Vagina (tissue), 2 donors: ENCODE results near the gene NOXA1. TPM values are rescaled to one million over a fixed set of nuclear protein-coding genes. Genes with fewer than 3 reads are reported as not detected.
A peak's percentile ranks its signal among the peaks of the same experiment; 100 is the strongest.

Experiments
- DNase-seq, 2 donors: peaks; one replicate each; pipeline ENCODE4 v3.0.0-alpha.2; 2017; ENCODE audit errors: extremely low spot score in 2 of 2
- H3K27ac ChIP-seq: fragments of 200-600 bp; sonication (generic); one replicate; pipeline ENCODE4 v1.5.1; 2019
- H3K27me3 ChIP-seq: fragments of 200-600 bp; sonication (generic); one replicate; pipeline ENCODE4 v1.5.1; 2019
- H3K36me3 ChIP-seq, 2 donors: fragments of 200-600 bp; sonication (generic); one replicate each; pipeline ENCODE4 v1.5.1; 2017 to 2019
- H3K4me1 ChIP-seq: fragments of 200-600 bp; sonication (generic); one replicate; pipeline ENCODE4 v1.5.1; 2019
- H3K4me3 ChIP-seq, 2 donors: fragments of 200-600 bp; sonication (generic); 1 replicate in 1 of 2; 2 replicates in 1 of 2; pipeline ENCODE4 v1.5.1; 2016 to 2019
- H3K9me3 ChIP-seq: fragments of 200-600 bp; sonication (generic); one replicate; pipeline ENCODE4 v1.5.1; 2019
- POLR2A ChIP-seq, 2 donors: fragments of 450-650 bp; IDR thresholded peaks; one replicate each; pipeline ENCODE4 v1.6.1; 2017; ENCODE audit warnings: antibody characterized with exemption in 2 of 2, mild to moderate bottlenecking in 2 of 2, moderate library complexity in 2 of 2
- POLR2AphosphoS5 ChIP-seq, 2 donors: sonication (generic); formaldehyde crosslinking; IDR thresholded peaks; one replicate each; pipeline ENCODE4 v1.9.0; 2017; ENCODE audit warnings: antibody characterized with exemption in 2 of 2, mild to moderate bottlenecking in 2 of 2, low read depth in 1 of 2; ENCODE audit not compliant: insufficient read depth in 1 of 2
- intact Hi-C: fragments of 100-400 bp; cut with DNase I; formaldehyde crosslinking; loops from one replicate; pipeline ENCODE4 v1.15.1; 2023
- total RNA-seq: library from RNA; depleted of rRNA; stranded (reverse); fragments of >200 nt; gene quantifications from one replicate; pipeline ENCODE4 v1.2.3, GENCODE V29; 2016
- TF ChIP-seq, protein P1 (sequence below), 3 experiments: fragments of 450-650 bp in 2 of 3; fragments of 200-600 bp in 1 of 3; sonication (generic) in 1 of 3; IDR thresholded peaks; one replicate each; pipeline ENCODE4 v1.5.1; 2017 to 2019; ENCODE audit warnings: antibody characterized with exemption in 3 of 3, mild to moderate bottlenecking in 2 of 3, moderate library complexity in 2 of 3

NOXA1 gene
- total RNA-seq, 1 donor from 2014 or later, result 2.9 TPM

DNA sequence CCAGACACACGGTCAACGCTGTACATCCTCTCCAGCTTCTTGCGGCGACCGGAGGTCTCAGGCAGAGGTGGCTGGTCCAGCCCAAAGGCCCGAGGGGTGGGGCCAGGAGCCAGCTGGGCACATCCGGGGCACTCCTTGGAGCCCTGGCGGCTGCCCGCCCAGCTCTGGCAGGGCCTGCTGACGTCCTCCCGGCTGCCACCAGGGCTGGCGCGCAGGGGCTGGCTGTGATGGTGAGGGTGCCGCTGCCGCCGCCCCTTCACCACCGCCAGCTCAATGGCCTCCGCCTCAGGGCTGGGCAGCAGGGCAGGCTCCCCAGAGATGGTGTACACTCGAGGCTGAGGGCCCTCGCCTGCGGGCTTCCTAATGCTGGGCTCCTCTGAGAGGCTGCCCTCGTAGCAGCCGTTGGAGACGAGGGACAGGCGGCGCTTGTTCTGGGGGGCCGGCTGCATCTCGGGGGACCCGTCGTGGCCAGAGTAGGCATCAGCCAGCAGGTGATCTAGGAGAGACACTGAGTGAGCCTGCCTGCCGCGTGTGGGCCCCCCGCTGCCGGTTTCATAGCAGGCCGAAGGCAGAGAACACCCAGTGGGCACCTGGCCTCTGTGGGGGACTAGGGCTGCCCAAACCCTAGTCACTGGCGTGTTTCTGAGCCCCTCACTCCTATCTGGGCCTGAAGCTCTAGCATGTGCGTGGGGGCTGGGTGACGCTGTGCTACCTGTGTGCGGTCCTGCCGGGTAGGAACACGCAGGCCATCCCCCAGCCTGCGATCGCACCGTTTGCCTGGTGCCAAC, 34.4 kb downstream of the NOXA1 start:
- Histone ChIP-seq H3K27ac (peak overlapping the region; percentile 65), H3K36me3 (no peaks in the 10 kb centered on the region), H3K4me3 (peak overlapping the region; percentile 83 to 86), H3K27me3 (no peaks in the 10 kb centered on the region), H3K9me3 (no peaks in the 10 kb centered on the region), H3K4me1 (peaks cover 43% of the 10 kb centered on the region)
- intact Hi-C loops, result no loop called here
- no peak for DNase-seq
- TF ChIP-seq, protein P1, sequence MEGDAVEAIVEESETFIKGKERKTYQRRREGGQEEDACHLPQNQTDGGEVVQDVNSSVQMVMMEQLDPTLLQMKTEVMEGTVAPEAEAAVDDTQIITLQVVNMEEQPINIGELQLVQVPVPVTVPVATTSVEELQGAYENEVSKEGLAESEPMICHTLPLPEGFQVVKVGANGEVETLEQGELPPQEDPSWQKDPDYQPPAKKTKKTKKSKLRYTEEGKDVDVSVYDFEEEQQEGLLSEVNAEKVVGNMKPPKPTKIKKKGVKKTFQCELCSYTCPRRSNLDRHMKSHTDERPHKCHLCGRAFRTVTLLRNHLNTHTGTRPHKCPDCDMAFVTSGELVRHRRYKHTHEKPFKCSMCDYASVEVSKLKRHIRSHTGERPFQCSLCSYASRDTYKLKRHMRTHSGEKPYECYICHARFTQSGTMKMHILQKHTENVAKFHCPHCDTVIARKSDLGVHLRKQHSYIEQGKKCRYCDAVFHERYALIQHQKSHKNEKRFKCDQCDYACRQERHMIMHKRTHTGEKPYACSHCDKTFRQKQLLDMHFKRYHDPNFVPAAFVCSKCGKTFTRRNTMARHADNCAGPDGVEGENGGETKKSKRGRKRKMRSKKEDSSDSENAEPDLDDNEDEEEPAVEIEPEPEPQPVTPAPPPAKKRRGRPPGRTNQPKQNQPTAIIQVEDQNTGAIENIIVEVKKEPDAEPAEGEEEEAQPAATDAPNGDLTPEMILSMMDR (IDR thresholded peaks at IDR 0.05), result no peak
- TF ChIP-seq POLR2A (IDR thresholded peaks at IDR 0.05) (no peak), POLR2AphosphoS5 (IDR thresholded peaks at IDR 0.05; ENCODE audit: insufficient read depth in 1 of 2, low read depth in 1 of 2) (no peak)

DNA sequence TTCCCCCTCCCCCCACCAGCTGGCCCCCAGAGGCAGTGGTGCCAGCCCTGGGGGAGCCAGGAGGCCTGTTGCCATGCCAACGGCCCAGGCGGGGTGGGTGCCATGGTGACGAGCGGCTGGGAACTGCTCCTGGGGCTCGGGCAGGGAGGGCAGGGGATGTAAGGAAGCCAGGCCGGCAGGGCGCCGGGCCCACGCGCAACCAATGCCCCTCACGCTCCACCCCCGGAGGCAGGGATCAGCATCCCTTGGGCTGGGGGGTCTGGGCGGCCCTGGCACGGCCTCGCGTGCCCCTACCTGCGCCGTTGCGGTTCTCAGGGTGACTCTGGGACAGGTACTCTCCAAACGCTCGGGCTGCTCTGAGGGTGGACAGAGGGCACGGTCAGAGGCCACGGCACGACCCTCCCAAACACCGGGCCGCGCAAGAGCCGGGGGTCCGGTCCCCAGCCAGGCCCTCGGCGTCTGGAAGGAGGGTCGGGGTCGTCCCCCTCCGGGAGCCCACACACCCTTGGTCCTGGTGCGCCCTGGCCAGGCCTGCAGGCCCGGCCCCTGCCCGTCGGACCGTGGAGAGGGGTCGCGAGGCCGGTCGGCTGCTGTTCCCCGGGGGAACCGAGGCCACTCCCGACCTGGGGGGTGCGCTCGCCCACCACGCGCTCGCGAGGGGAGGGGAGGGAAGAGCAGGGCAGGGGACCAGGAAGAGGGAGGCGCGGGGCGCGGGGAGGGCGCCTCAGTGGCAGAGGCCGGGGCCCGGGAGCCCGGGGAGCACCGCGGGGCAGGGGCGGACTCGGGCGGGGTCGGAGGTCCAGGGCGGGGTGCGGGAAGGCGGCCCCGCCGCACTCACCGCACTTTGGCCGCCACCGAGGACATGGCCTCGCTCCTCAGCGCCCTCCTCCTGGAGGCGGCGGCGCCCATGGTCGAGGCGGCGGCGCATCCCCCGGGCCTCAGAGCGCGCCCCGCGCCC, 35.3 kb downstream of the NOXA1 start:
- Histone ChIP-seq H3K9me3 (no peaks in the 10 kb centered on the region), H3K4me3 (peak overlapping the region; percentile 83 to 86), H3K36me3 (no peaks in the 10 kb centered on the region), H3K27ac (peak overlapping the region; percentile 65), H3K4me1 (peaks cover 39% of the 10 kb centered on the region), H3K27me3 (no peaks in the 10 kb centered on the region)
- TF ChIP-seq, protein P1 (IDR thresholded peaks at IDR 0.05), result no peak
- TF ChIP-seq POLR2A (IDR thresholded peaks at IDR 0.05), result no peak
- TF ChIP-seq POLR2AphosphoS5 (IDR thresholded peaks at IDR 0.05; ENCODE audit: insufficient read depth in 1 of 2, low read depth in 1 of 2), result peak in 1 of 2 donors; percentile 19
- no peak for DNase-seq
- intact Hi-C loops, result no loop called here

DNA sequence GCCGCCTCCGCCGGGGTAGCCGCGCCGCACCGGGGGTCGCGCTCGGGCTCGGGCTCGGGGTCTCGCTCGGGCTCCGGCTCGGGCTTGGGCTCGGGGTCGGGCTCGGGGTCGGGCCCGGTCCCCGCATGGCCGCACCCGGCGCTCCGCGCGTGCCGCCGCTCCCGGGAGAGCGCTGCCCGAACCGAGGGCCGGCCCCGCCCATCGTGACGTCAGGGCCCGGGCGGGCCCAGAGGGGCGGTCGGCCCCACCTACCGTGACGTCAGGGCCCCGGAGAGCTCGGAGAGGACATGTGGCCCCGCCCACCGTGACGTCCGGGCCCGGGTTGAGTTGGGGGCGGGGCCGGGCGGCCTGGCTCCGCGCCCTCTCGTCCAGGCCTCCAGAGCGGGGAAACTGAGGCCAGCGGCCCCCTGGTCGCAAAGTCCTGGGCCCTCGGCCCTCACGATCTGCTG, 36.0 kb downstream of the NOXA1 start, which contains the start of gene NSMF:
Gene NSMF (minus strand): TSS at position 183 of the 449 bp plus-strand sequence. CDS start 232 bp downstream, outside the sequence.
- no peaks in the 10 kb centered on the region for H3K36me3 ChIP-seq
- peaks cover 36% of the 10 kb centered on the region for H3K4me1 ChIP-seq
- H3K27me3 ChIP-seq, result no peaks in the 10 kb centered on the region
- peak within 1 kb of the TSS; percentile 83 to 86 for H3K4me3 ChIP-seq
- intact Hi-C loops, result no loop called here
- H3K9me3 ChIP-seq, result no peaks in the 10 kb centered on the region
- no peak for DNase-seq
- TF ChIP-seq, protein P1 (IDR thresholded peaks at IDR 0.05), result no peak
- TF ChIP-seq POLR2A (IDR thresholded peaks at IDR 0.05), result peak in 1 of 2 donors; percentile 91
- TF ChIP-seq POLR2AphosphoS5 (IDR thresholded peaks at IDR 0.05; ENCODE audit: insufficient read depth in 1 of 2, low read depth in 1 of 2), result peak in 1 of 2 donors; percentile 69
- peak within 1 kb of the TSS; percentile 82 for H3K27ac ChIP-seq

DNA sequence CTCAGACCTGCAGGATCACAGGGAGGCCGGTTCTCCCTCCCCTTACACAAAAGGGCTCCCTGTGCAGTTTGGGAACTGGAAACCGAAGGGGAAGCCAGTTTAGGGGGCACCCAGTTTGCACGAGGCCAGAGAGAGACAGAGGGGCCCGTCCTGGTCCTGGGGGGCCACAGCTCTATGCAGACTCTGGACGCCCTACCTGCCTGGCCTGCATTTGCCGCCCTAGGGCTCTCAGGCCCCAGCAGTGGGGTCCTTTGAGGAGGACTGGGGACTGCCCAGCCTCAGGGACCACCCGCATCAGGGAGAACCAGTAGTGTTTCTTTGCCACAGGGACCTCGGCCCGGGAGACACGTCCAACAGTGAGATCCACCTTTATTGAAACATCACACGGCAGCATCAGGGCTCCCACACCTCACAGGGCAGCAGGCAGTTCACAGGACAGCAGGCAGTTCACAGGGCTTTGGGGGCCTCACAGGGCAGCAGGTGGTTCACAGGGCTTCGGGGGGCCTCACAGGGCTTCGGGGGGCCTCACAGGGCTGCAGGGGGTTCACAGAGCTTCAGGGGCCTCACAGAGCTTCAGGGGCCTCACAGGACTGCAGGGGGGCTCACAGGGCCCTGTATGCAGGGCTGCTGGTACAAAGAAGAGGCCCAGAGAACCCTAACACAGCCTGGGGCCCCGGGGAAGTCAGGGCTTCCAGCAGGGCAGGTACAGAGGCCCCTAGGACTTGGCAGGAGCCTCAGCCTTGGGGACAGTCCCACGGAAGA, 36.6 kb downstream of the NOXA1 start:
- Histone ChIP-seq H3K4me1 (peaks cover 30% of the 10 kb centered on the region), H3K36me3 (no peaks in the 10 kb centered on the region), H3K9me3 (no peaks in the 10 kb centered on the region), H3K27ac (peak overlapping the region; percentile 82), H3K27me3 (no peaks in the 10 kb centered on the region), H3K4me3 (peak overlapping the region; percentile 83 to 86)
- intact Hi-C loops, result no loop called here
- DNase-seq, result no peak
- TF ChIP-seq POLR2A (IDR thresholded peaks at IDR 0.05) (no peak), POLR2AphosphoS5 (IDR thresholded peaks at IDR 0.05; ENCODE audit: insufficient read depth in 1 of 2, low read depth in 1 of 2) (no peak)
- TF ChIP-seq, protein P1 (IDR thresholded peaks at IDR 0.05), result no peak
